GM18526 (cell line): Measurements from ENCODE around the gene ANK3.

Experiments
- POLR2A ChIP-seq: IDR thresholded peaks from 3 replicates; pipeline ENCODE4 v1.6.1; 2011; ENCODE audit not compliant: insufficient read length; ENCODE audit errors: extremely low read depth

The ANK3 gene

GRCh38 chr10:60021361-60021760, 368.3 kb downstream of the ANK3 start:
- no peak for TF ChIP-seq POLR2A

- no peak for TF ChIP-seq POLR2A
Observed at GRCh38 chr10:60016794-60017193, 372.9 kb downstream of the ANK3 start.

DNA sequence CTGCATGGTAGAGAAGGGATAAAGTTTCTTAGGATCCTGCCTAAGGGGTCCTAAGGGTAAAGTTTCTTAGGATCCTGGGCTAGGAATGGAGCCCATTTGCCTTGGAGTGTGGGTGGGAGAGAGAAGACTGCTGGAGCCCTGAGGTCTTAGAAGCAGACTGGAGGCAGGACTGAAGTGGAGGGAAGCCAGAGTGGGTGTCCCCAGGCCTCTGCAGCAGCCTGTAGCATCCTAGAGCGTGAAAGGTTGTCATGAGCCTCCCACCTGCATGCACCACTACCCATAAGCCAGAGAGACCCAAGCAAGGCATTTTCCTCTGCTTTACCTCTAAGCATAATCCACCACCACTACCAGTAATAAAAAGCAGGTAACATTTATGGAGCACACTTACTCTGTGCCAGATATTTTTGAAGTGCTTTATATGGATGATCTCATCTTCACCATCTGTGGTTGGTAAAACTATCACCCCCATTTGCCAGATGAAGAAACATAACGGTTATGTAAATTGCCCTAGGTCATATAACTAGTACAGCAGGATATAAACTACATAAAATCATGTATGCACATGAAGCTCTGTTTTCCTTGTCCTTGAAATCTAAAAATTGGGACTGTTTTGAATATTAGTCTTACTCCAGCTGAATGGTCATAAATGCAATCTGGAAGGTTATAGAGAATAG, 379.8 kb downstream of the ANK3 start:
- TF ChIP-seq POLR2A: no peak

DNA sequence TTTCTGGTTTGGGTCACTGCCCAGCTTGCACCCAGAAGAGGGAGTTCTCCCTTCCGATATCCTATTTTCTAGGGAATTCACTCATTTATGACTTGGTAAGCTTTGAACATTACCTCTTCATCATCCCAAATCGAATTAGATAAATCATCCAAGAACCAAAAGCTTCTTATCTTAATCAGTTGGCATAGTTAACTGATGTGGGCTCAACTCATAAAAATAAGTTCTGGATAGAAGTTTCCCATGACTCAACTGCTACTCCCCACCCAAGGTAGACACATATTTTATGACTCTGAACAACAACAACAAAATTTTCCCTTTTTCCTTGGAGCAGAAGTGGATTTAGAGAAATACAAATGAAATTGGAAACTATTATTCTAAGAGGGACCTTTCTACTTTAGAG, 380.4 kb downstream of the ANK3 start:
- no peak for TF ChIP-seq POLR2A

DNA sequence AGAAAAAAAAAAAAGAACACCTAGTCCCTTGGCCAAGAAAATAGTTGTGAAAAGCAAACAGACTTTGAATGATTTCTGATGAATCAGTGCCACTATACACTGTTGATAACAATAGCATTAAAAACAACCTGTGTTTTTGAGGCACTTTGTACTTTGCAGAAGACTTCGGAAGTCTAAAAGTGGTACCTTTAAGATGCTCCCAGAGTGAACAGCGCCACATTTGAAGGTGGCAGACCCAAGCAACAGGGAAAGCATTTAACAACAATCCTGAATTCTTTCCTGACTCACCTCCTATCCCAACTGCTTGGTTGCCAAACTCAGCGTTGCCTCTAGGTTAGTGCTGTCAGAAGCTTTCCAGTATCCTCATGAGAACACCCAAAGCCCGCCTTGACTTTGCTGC, 380.9 kb downstream of the ANK3 start:
- TF ChIP-seq POLR2A: no peak

DNA sequence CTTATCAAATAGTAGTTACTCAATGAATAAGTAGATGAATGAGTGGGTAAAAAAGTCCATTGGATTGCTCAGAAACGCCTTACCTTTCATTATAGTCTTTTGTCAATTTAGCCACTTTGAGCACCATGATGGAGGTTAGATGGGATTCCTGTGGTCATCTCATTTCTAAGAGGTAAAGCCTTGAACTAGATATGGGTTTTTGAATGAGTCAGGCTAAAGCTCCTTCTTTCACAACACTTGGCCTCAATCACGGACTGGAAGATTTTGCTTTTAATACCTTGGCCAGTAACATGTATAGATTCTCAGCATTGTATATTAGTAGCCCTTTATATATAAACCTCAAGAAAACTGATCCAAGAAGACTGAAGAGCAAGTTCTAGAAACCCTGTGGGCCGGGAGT, 383.6 kb downstream of the ANK3 start:
- no peak for TF ChIP-seq POLR2A

GRCh38 chr10:60003651-60004523, 385.8 kb downstream of the ANK3 start:
- no peak for TF ChIP-seq POLR2A

GRCh38 chr10:60000747-60001146, 388.9 kb downstream of the ANK3 start:
- no peak for TF ChIP-seq POLR2A

DNA sequence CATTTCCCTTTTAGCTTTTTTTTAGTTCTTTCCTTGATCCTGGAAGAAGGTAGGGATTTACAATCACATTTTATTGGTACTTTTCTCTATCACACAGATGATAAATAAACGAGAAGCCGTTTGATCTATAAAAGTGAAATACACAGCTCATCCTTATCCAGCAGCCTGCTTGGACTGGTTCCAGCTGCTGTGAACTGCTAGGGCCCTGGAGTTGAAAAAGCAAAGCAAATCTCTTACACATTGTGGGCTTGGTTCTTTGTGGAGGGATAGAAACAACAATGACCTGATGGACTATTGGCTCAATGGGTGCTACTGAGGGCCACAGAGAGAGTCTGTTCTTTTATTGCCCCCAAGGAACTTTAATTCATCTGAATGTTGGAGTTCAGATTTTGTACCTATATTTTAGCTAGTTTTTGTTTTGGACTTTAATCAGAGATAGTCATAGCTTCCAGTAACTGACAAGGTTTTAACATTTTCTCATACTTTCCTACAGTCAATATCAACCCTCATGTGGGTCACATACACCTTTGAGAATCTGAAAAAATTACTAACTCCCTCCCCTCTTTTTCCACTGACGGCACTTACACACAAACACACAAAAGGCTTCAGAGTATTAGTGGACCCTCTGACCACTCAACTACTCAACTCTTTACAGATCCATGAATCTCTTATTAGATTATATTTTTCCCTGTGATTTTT, 391.7 kb downstream of the ANK3 start:
- TF ChIP-seq POLR2A: no peak

- TF ChIP-seq POLR2A: no peak
Observed at GRCh38 chr10:59995862-59996261, 393.8 kb downstream of the ANK3 start.

- TF ChIP-seq POLR2A: no peak
Observed at GRCh38 chr10:59993931-59994330, 395.7 kb downstream of the ANK3 start.

GRCh38 chr10:59991661-59992060, 398.0 kb downstream of the ANK3 start:
- no peak for TF ChIP-seq POLR2A

DNA sequence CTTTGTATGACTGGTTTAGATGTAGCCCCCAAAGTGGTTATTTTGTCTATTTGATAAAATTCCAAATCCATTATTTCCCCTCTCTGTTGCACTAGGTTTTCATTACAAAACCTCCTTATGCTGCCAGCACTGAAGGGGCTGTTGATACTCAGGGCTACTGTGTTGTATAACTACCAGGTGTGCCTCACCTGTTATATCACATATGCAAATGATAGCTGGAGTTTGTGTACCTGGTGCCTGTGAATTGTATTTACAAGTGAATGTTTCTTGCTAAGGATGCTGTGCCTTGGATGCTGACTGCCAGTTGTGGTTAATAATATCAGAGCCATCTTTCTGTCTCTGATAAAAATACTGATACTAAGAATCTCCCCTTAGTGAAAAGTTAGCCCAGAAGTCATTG, 398.6 kb downstream of the ANK3 start:
- TF ChIP-seq POLR2A: no peak

DNA sequence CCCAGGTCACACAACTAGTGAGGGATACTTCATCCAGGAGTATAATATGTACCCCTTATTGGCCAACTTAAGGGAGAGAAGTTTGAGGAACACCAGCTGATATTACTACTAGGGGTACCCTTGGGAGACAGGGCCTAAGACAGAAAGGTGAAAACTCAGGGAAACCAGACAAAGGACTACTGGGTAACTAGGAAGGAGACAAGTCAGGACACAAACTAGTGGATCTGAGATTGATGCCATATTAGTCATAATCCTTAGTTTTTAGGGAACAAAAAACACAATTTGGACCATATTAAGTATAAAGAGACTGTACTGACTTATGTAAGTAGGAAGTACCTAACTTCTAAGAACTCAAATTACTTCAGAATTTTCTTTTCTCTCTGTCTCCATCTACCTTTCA, 404.0 kb downstream of the ANK3 start:
- no peak for TF ChIP-seq POLR2A

GRCh38 chr10:59984415-59984814, 405.3 kb downstream of the ANK3 start:
- no peak for TF ChIP-seq POLR2A

DNA sequence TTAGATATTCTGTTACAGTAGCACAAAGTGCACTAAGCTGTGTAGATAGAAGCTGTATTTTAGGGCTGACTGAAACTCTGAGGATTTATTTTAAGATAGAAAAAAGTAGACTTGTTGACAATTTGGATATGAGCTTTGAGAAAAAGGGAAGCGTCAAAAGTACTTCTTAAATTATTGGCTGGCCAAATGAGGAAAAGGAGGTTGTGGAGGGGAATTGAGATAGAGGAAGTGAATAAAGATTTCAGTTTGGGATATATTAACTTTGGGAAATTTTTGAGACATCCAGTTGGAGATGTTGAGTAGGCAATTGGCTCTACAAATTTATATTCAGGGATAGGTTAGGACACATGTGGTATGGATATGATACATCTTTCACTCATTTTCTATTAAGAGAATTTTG, 409.3 kb downstream of the ANK3 start:
- TF ChIP-seq POLR2A: no peak
